ENCODE measurements around the gene BMPR1A.

BMPR1A gene

GRCh38 chr10:86708068-86708782, 48.2 kb upstream of the BMPR1A start:
- Histone ChIP-seq H3K4me3 (ENCODE audit: low read length, poor library complexity, severe bottlenecking) (no peak overlapping the region), H3K9me3 (ENCODE audit: insufficient read depth, low read depth, low read length) (no peaks in the 10 kb centered on the region), H3K4me1 (ENCODE audit: insufficient read depth, low read length, poor library complexity, severe bottlenecking) (peaks cover 10% of the 10 kb centered on the region), H3K9me2 (replicated peaks; ENCODE audit: low read depth, low read length) (no peaks in the 10 kb centered on the region), H2AFZ (ENCODE audit: low read length) (no peak overlapping the region), H3F3A (ENCODE audit: low read depth) (no peaks in the 10 kb centered on the region), H3K79me2 (ENCODE audit: insufficient read depth, low read length) (no peaks in the 10 kb centered on the region), H3K36me3 (ENCODE audit: insufficient read depth, low read length) (no peaks in the 10 kb centered on the region), H3K27me3 (ENCODE audit: insufficient read depth, low read length, poor library complexity, severe bottlenecking) (peaks cover 9% of the 10 kb centered on the region), H4K20me1 (ENCODE audit: insufficient read depth, low read length, poor library complexity, severe bottlenecking) (no peaks in the 10 kb centered on the region), H3K9ac (ENCODE audit: low read depth, low read length, poor library complexity, severe bottlenecking) (no peak overlapping the region), H3K4me2 (ENCODE audit: low read depth, low read length, poor library complexity, severe bottlenecking) (no peak overlapping the region)
- TF ChIP-seq EZH2phosphoT487 (IDR thresholded peaks at IDR 0.05; ENCODE audit: borderline replicate concordance) = no peak
- TF ChIP-seq CTCF (conservative IDR thresholded peaks at IDR 0.05; ENCODE audit: low read length) = no peak

- H3F3A ChIP-seq (ENCODE audit: low read depth) = no peaks in the 10 kb centered on the region
- H3K27me3 ChIP-seq (ENCODE audit: insufficient read depth, low read length, poor library complexity, severe bottlenecking) = peaks cover 14% of the 10 kb centered on the region
- H3K9ac ChIP-seq (ENCODE audit: low read depth, low read length, poor library complexity, severe bottlenecking) = no peak overlapping the region
- H4K20me1 ChIP-seq (ENCODE audit: insufficient read depth, low read length, poor library complexity, severe bottlenecking) = no peaks in the 10 kb centered on the region
- H3K4me1 ChIP-seq (ENCODE audit: insufficient read depth, low read length, poor library complexity, severe bottlenecking) = peaks cover 10% of the 10 kb centered on the region
- no peak overlapping the region for H2AFZ ChIP-seq (ENCODE audit: low read length)
- no peak overlapping the region for H3K4me2 ChIP-seq (ENCODE audit: low read depth, low read length, poor library complexity, severe bottlenecking)
- H3K36me3 ChIP-seq (ENCODE audit: insufficient read depth, low read length) = no peaks in the 10 kb centered on the region
- no peaks in the 10 kb centered on the region for H3K79me2 ChIP-seq (ENCODE audit: insufficient read depth, low read length)
- no peak overlapping the region for H3K4me3 ChIP-seq (ENCODE audit: low read length, poor library complexity, severe bottlenecking)
- TF ChIP-seq CTCF (conservative IDR thresholded peaks at IDR 0.05; ENCODE audit: low read length) (no peak), EZH2phosphoT487 (IDR thresholded peaks at IDR 0.05; ENCODE audit: borderline replicate concordance) (no peak)
- no peaks in the 10 kb centered on the region for H3K9me3 ChIP-seq (ENCODE audit: insufficient read depth, low read depth, low read length)
- no peaks in the 10 kb centered on the region for H3K9me2 ChIP-seq (replicated peaks; ENCODE audit: low read depth, low read length)
Observed at GRCh38 chr10:86708783-86709380, 47.5 kb upstream of the BMPR1A start.

GRCh38 chr10:86709396-86710185, 46.8 kb upstream of the BMPR1A start:
- Histone ChIP-seq H3K4me1 (ENCODE audit: insufficient read depth, low read length, poor library complexity, severe bottlenecking) (peaks cover 10% of the 10 kb centered on the region), H3K79me2 (ENCODE audit: insufficient read depth, low read length) (no peaks in the 10 kb centered on the region), H2AFZ (ENCODE audit: low read length) (no peak overlapping the region), H4K20me1 (ENCODE audit: insufficient read depth, low read length, poor library complexity, severe bottlenecking) (no peaks in the 10 kb centered on the region), H3K4me2 (ENCODE audit: low read depth, low read length, poor library complexity, severe bottlenecking) (no peak overlapping the region), H3K9me2 (replicated peaks; ENCODE audit: low read depth, low read length) (no peaks in the 10 kb centered on the region), H3K4me3 (ENCODE audit: low read length, poor library complexity, severe bottlenecking) (no peak overlapping the region), H3K27me3 (ENCODE audit: insufficient read depth, low read length, poor library complexity, severe bottlenecking) (peaks cover 18% of the 10 kb centered on the region), H3K36me3 (ENCODE audit: insufficient read depth, low read length) (no peaks in the 10 kb centered on the region), H3F3A (ENCODE audit: low read depth) (no peaks in the 10 kb centered on the region), H3K9ac (ENCODE audit: low read depth, low read length, poor library complexity, severe bottlenecking) (no peak overlapping the region), H3K9me3 (ENCODE audit: insufficient read depth, low read depth, low read length) (no peaks in the 10 kb centered on the region)
- no peak for TF ChIP-seq EZH2phosphoT487 (IDR thresholded peaks at IDR 0.05; ENCODE audit: borderline replicate concordance)
- TF ChIP-seq CTCF (conservative IDR thresholded peaks at IDR 0.05; ENCODE audit: low read length) = no peak

Data from Loucy (cell line).